GM18861 (cell line): ENCODE measurements around the gene THY1.
"Not testable (repeated sequence)": the region's sequence is repeated elsewhere in the genome, so short reads cannot be mapped to it uniquely, and the experiment has no call there.

ENCODE experiments used
- ATAC-seq: cut with Tn5 transposase; IDR thresholded peaks from one replicate; pipeline ENCODE4 v1.9.1; 2021; ENCODE audit not compliant: unreplicated experiment

The THY1 gene

DNA sequence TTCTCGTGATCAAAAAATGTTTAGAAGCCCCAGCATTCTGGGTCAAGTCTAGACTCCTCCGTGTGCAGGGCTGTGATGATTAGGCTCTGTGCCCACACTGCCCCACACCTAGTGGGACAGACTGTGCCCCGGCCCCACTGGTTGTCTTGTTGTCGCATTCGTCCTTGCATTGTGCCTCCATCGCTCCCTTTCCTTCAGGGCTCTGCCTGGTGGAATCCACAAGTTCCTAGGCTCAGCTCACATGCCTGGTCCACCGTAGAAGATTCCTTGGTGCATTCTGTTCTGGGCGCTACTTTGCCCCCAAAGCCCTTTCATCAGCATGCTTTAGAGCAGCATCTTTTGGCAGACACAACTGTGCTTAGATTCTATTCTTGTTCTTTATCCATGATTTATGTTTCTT, 23.5 kb upstream of the THY1 start:
- no peak for ATAC-seq

DNA sequence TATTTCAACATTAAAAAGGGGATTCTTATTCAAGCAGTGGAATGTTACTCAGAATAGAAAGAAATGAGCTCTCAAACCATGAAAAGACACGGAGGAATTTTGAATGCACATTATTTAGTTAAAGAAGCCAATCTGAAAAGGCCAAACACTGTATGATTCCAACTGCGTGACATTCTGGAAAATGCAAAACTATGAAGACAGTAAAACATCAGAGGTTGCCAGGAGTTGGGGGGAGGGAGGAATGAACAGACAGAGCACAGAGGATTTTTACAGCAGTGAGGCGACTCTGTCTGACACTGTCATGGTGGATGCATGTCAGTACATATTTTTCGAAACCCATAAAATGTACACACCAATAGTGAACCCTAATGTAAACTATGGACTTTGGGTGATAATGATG, 22.9 kb upstream of the THY1 start:
- ATAC-seq, result no peak

DNA sequence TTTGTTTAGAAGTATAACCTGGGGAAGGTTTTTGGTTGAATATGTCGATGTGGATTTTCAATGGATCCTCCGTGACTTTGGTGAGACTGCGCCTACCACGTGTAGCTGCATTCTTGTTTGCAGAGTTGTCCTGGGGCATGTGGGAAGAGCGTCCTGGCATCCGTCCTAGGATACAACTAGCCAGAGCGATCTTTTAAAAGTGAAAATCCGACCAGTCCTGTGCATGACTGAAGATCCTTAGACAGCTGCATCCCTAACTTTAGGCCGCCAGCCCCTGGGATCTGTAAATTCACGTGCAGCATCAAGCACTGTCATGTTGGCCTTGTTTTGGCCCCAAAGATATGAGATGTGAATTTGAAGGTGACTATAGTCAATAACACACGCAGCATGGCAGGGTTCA, 22.4 kb upstream of the THY1 start:
- ATAC-seq, result no peak

DNA sequence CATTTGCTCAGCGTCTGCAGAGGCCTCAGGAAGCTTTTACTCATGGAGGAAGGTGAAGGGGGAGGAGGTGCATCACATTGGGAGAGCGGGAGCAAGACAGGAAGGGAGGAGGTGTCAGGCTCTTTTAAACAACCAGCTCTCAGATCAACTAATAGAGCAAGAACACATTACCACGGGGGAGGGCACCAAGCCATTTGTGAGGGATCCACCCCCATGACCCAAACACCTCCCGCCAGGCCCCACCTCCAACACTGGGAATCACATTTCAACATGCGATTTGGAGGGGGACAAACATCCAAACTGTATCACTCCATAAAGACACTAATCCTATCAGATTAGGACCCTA, 18.9 kb upstream of the THY1 start:
- ATAC-seq, result no peak

DNA sequence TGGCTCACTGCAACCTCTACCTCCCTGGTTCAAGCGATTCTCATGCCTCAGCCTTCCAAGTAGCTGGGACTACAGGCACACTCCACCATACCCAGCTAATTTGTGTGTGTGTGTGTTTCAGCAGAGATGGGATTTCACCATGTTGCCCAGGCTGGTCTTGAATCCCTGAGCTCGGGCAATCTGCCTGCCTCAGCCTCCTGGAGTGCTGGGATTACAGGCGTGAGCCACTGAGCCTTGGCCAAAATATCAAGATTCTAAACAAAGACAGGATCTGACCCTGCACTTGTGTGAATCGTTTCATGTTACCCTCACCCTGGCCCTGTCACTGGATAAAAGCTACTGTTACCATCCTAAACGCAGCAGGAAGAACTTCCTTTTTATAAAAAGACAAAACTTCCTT, 15.6 kb upstream of the THY1 start:
- ATAC-seq, result no peak

DNA sequence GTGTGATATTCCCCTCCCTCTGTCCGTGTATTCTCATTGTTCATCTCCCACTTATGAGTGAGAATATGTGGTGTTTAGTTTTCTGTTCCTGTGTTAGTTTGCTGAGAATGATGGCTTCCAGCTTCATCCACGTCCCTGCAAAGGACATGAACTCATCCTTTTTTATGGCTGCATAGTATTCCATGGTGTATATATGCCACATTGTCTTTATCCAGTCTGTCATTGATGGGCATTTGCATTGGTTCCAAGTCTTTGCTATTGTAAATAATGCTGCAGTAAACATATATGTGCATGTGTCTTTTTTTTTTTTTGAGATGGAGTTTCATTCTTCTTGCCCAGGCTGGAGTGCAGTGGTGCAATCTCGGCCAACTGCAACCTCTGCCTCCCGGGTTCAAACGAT, 14.5 kb upstream of the THY1 start:
- ATAC-seq, result not testable (repeated sequence)

DNA sequence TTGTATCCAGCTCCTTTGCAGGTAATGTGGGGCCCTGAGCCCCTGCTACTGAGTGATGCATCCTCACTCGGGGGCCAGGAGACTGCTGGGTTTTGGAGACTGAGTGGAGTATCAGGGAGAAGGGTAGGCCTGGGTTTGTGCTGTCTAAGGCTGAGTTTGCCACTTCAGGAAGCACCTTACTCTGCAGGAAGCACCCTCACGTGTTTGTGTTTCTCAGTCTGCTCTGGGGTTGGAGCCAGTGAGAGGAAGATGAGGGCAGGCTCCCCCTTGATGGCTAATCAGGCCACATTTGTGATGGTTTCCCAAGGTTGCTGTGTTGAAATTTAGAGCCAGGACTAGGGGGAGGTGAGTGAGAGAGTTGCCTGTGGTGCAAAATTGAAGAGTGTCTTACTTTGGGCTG, 13.7 kb upstream of the THY1 start:
- no peak for ATAC-seq

DNA sequence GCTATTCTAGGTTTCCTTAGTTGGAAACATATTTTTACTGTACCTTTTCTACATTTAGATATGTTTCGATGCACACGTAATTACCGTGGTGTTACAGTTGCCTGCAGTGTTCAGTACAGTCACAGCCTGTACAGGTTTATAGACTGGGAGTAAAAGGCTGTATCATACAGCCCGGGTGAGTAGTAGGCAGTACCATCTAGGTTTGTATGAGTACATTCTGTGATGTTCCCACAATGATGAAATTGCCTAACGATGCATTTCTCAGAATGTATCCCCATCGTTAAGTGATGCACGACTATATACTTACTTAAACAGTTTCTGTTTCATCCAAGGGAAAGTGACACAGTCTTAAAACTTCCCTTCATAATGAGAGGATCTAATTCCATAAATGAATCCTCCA, 13.1 kb upstream of the THY1 start:
- ATAC-seq, result no peak

DNA sequence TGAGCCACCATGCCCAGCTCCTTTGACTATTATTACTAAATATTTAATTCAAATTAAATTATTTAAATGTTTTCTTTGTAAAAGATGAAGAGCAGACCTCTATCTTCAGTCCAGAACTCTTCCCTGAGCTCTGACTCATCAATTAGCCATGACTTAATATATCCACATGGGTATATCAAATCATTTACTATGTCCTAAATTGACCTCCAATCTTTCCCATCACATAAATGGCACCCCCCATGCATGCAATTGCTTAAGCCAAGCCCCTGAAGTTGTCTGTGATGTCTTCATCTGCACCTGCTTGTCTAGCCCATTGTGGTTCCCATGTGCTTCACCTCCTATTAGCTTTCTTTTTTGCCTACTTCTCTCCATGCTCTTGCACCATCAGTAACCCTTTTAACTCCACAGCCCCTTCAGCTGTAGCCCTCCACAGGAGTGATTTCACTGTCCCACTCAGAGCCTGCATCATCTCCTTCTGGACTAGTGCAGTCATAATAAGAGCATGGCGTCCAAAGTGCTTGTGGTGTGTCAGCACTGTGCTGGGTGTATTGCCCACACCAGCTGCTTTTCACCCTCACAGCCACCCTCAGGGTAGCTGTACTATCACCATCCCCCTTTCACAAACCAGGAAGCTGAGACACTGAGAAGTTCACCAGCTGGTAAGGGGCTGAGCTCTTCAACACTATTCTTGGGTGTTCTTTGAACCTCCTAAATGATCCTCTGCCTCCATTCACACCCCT, 11.8 kb upstream of the THY1 start:
- no peak for ATAC-seq

DNA sequence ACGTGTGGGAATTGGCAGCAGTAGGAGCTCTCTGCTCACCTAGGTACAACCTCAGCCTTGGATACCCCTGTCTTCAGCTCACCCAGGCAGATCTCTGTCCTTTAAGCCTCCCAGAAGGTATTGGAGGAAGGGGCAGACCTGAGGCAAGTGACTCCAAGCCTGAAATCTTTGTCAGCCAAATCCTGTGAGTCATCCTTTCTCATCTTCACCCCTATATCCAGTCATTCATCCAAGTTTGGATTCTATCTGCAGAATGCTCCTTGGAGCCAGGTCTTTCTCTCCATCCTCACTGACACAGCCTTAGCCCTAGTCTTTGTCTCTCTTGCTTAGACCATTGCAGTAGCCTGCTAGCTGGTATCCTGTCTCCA, 10.4 kb upstream of the THY1 start:
- no peak for ATAC-seq

DNA sequence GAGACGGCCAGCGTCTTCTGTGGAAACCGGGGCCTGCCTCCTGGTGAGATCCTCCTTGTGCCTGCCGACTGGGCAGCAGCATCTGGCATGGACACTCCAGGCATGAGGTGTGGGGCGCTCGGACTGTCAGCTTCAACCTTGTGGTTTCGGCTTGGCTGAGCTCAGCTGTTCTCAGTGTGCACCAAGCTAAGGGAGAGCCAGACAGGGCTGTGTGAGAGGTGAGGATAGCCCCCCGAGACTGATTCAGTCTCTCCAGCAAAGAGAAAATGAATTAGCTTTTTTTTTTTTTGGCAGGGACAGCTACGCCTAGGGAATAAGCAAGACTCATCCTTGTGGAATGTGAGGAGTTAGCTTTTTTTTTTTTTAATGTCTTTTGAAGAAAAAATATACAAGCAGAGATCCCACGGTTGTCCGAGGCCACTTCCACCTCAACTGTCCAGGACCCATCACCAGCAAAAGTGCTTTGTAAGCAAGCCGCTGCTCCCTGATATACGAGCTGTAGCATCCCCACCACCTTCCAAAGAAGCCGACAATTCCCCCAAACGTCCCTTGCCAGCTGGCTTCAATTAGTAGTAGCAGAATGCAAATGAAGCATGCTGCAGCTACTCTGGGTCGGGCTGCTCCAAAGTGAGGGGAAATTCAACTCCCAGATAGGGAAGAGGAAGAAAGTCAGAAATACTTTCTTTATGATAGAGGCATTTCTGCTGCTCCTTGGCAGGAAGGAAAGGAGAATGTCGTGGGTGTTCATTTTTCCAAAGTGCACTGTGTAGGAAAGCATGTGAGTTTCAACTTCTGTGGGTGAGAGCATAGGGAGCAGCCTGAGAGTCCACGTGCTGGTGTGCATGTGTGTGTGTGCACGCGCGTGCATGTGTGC, 9.7 kb upstream of the THY1 start:
- no peak for ATAC-seq

DNA sequence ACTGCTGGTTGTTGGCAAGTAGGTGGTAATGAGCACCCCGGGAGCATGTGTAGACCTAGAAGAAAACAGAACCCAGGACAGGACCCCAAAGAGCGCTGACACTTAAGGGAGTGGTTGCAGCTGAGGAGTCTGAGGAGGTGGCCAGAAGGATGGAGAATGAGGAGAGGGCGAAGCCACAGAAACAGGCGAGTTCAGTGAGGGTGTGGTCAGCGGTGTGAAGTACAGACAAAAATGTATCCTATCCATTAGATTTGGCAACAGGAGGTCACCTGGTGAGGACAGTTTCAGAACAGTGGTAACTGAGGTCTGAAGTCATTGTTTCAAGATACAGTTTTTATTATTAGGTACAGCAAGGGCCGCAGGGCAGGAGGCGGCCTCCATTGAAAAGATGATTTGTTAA, 8.6 kb upstream of the THY1 start:
- no peak for ATAC-seq

DNA sequence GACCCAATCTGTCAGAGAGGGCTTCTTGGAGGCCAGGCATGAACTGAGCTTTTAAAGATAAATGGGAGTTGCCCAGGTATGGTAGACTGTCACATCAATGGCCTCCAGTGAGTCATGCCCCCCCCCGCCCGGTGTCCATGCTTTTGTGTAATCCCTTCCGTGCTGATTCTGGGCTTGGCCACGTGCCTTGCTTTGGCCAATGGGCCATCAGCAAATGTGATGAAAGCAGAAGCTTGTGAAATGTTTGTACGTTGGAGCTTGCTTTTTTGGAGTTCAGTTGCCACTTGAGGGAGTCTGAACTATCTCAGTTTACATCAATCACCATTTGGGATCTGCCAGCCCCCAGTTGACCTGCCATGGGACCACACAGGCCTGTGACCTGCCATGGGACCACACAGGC, 4.3 kb upstream of the THY1 start:
- ATAC-seq, result no peak

DNA sequence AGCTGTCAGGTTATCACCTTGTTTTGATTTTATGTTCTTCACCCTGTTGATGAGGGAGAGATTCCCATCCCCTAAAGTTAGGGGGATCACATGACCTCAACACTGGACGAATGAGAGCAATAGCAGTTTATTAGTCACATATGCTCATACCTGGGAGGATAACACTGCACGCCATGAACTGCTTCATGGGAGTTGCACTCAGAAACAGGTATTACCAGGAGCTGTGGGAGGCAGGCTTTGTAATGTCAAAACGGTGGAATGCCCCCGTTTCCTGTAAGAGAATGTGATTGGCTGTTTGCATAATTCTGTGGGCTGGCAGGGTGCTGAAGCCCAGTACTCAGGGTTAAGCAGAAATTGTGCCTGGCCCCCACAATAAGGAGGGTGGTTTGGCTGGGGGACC, 3.2 kb upstream of the THY1 start:
- ATAC-seq, result no peak

DNA sequence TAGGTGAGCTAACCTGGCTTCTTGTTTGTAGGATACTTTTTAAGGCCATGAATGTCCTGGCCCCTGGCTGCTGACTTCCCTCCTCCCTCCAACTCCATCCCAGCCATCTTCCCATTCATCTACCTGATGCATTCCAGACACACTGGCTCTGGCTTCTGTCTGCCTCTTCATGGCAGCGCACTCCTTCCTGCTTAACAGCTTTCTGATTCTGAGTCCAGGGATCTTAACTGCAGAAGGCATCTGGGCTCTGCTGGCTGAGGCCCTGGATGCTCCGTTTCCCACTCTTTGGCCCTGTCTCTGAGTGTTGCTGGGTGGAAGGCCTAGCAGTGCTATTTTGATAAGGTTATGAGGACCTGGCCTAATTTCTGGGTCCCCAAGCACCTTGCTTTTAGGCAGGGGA, 1.8 kb upstream of the THY1 start:
- ATAC-seq, result no peak

DNA sequence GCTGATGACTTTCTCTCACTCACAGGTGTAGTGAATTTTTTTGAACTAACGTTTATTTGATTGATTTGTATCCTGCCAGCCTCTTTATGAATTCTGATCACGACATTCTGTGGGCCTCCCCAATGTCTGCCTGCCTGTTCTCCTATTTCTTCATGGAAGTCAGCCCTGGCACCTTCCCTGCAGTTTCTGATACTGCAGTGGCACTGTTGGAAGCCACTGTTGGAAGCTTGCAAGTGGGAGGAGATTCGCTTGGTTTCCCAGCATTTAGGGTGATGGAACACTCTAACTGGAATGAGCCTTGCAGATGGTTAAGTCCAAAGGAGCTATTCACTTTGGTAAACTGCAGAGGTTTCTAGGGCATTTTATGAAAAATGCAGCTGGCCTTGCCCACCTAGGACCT, 1.3 kb upstream of the THY1 start:
- ATAC-seq, result no peak

DNA sequence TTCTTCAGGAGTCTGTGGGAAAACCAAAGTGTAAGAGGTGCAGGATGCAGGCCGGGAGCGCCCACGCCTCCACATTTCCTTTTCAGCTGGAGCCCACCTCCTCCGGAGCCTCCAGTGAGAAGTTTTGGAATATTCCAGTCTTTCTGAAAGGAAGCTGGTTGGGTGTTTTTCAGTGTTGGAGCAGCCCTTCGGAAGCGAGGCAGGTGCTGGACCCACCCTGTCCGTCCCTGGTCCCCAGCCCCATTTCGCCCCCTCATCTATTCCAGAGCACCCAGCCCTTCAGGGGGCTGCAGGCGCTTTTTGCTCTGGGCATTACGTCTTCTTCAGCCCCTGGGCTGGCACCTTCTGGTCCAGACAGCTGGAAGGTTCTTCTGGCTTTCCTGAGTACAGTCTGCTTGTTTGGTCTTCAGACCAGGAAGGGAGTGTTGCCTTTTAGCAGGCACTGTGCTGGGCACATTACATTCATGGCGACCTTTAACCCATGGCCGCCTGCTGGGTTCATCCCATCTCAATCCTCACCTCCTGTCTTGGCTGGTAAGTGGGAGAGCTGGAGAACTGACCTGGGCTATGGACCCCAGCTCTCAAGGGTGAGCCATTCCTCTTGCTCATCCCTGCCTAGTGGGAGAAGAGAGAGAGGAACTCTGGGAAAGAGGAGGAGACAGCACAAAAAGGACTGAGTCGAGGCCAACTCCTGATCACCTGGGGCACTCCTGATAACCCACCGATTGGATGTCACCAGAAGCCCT, 710 bp upstream of the THY1 start:
- ATAC-seq, result no peak

DNA sequence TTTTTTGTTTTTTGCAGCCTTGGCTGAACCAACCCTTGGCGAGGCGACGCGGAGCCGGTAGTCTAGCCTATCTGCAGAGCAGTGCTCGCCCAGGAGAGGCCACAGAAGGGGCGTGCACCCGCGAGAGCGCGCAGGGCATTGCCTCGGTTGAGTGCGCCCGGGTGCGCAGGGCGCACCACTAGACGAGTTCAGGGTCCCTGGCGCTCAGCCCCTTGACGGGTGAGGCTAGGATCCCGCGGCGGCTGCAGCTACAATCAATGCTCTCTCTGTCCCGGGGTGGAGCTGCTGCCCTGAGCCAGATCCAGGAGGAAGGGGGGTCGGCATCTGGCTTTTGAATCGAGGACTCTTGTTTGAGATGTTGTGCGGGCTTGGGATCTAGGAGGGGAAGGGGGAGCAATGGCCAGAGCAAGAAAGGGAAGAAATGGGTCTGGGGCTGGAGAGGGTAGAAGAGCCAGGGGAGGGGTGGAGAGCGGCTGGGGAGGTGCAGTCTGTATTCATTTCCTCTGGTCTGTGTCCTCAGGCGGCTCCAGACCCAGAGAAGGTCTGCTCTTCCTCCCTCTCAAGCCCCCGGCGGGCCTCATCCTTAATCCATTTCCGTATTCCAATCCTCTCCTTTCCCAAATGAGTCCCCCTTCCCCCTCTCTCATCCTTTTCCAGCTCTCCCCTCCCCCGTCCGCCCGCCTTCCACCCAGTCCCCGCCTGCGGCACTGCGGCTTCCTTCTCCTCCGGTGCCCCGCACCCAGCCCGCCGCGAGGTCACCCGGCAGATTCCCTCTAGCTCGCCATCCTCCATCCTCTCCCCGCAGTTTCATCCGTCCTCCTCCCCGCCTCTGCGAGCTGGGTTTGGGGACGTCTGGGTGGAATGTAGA, 797 bp downstream of the THY1 start:
- no peak for ATAC-seq

DNA sequence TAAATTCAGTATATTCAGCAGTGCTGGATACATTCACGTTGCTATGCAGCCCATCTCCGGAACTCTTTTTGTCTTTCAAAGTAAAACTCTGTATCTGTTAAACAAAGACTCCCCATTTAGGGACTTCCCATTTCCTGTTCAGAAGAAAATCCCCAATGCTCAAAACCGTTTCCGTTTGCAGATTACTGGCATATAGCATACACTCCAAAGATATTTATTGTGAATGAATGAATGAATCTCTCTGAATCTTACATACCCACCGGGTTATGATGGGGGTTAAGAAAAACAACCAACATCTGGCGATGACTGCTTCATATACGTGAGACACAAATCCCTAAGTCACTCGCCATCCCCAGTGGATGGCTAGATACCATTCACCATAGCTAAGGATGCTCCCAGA, 1.6 kb downstream of the THY1 start:
- ATAC-seq, result no peak

DNA sequence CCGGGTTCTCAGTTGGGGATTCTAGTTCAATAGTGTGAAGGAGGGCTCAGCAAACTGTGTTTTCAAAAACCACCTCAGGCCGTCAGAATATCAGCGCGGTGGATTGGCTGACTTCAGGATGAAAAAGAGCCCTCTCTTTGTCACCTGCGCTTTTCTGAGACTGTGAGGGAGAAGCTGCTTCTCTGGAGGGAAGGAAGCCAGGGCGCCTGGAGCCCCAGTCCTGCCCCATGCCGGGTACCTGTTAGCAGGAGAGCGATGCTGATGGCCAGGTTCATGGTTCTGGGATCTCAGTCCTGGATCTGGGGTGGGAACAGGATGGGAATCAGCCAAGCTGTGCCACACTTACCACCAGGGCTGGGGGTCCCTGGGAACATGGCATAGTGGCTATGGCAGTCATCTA, 2.3 kb downstream of the THY1 start:
- ATAC-seq, result no peak

DNA sequence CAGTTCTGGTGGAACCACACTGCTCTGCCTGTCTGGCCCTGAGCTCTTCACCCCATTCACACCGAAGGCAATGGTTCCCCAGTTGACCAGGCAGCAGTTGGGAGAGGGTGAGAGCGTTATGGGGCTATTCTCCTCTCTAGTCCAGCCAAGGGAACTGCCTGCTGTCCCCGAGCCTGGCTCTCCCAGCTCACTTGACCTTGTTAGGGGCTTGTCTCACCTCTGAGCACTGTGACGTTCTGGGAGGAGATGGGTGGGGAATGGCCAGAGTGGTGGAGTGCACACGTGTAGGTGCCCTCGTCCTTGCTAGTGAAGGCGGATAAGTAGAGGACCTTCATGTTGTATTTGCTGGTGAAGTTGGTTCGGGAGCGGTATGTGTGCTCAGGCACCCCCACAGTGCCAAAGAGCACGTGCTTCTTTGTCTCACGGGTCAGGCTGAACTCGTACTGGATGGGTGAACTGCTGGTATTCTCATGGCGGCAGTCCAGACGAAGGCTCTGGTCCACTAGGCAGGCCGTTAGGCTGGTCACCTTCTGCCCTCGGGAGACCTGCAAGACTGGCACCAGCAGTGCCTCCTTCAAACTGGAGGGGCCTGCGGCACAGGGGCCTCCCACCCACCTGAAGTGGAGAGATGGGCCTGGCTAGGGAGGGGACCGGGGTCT, 3.0 kb downstream of the THY1 start:
- ATAC-seq, result no peak
